Right ventricle myocardium superior (tissue), 1 donor: ENCODE results near the gene NEMF. TPM values are rescaled to one million over a fixed set of nuclear protein-coding genes. Genes with fewer than 3 reads are reported as not detected.
"Not testable (repeated sequence)": the region's sequence is repeated elsewhere in the genome, so short reads cannot be mapped to it uniquely, and the experiment has no call there.

Experiments used
- ATAC-seq: fragments of 200-7000 bp; cut with Tn5 transposase; one replicate; pipeline ENCODE4 v1.9.1; 2020; ENCODE audit warnings: mild to moderate bottlenecking; ENCODE audit not compliant: poor library complexity
- DNase-seq: peaks from one replicate; pipeline ENCODE4 v3.0.0-alpha.2; 2020
- intact Hi-C: fragments of 100-400 bp; cut with DNase I; formaldehyde crosslinking; loops from one replicate; pipeline ENCODE4 v1.11.2; 2022
- total RNA-seq: library from RNA; stranded (reverse); fragmentation: NEBNext Ultra II Directional; extraction: Animal tissue kit (Norgen Biotek cat#: 25700); gene quantifications from one replicate; pipeline ENCODE4 v1.2.1, GENCODE V29; 2021
- donor health status: DM: no; HTN: yes; CAD: no; lungs with severe emphysema.

The NEMF gene
- total RNA-seq, 1 donor from 2014 or later = 44.5 TPM

- intact Hi-C loops = loop anchor here (1.0 kb wide), 1 partner anchor 134 kb away; no protein-coding TSS in a partner anchor
- peak; percentile 46 for ATAC-seq
- peak; percentile 76 for DNase-seq
These were observed 84.1 kb downstream of the NEMF start for GRCh38 chr14:49768301-49769121.

- intact Hi-C loops = loop anchor here (1.0 kb wide), 1 partner anchor 133 kb away; no protein-coding TSS in a partner anchor
- DNase-seq = peak; percentile 94
- ATAC-seq = peak; percentile 97
These were observed 84.9 kb downstream of the NEMF start, which contains the start of gene KLHDC2 for GRCh38 chr14:49767571-49768300. Gene KLHDC2 (plus strand): TSS chr14:49768153. CDS start chr14:49768469, 316 bp downstream.

- DNase-seq (no peak), ATAC-seq (no peak)
- intact Hi-C loops = no loop called here
These were observed 85.4 kb downstream of the NEMF start for GRCh38 chr14:49767270-49767570.

DNA sequence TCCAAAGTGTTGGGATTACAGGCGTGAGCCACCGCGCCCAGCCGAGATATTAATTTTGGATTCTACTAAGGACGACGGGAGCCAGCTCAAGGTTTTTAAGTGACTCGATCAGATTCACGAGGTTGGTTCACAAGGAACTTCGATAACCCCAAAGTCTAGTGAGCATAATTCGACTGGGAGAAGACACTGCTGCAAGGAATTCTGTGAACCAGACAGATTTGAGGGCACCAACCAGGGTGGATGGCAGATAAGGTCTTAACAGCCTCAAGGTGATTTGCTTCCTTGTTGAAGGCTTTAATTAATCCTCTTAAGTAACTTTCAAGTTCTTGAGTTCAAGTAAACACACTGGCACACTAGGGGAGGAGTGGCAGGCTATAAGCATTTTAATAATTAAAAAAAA, 85.7 kb downstream of the NEMF start:
- DNase-seq = no peak
- intact Hi-C loops = no loop called here
- no peak for ATAC-seq

- ATAC-seq = no peak
- DNase-seq = no peak
- intact Hi-C loops = no loop called here
These were observed 90.6 kb downstream of the NEMF start for GRCh38 chr14:49761839-49762551.

DNA sequence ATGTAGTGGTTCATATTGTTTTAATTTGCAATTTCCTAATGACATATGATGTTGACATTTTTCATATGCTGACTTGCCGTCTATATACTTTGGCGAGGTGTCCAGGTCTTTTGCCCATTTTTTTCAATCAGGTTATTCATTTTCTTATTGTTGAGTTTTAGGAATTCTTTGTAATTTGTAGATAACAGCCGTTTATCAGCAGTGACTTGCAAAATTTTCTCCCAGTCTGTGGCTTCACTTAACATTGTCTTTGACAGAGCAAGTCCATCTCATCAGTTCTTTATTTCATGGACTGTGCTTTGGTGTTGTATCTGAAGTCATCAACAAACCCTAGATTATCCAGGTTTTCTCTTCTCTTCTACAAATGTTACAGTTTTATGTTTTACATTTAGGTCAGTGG, 97.2 kb downstream of the NEMF start:
- no peak for ATAC-seq
- intact Hi-C loops = no loop called here
- DNase-seq = no peak

DNA sequence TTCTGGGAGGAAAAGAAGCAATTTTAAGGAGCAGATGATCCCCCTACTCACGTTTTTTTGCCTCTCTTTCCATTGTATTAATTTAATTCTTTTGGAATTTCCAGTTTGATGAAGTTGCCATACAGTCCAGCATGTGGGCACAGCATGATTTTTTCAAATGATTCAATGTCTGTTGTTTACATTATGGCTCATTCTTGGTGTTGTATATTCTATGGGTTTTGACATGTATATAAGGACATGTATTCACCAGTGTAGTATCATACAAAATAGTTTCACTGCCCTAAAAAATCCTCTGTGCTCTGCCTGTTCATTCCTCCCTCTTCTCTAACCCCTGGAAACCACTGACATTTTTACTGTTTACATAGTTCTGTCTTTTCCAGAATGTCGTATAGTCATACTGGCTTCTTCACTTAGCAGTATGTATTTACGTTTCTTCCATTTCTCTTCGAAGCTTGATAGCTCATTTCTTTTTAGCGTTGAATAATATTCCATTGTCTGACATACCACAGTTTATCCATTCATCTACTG, 98.0 kb downstream of the NEMF start:
- intact Hi-C loops = no loop called here
- DNase-seq (no peak), ATAC-seq (no peak)

DNA sequence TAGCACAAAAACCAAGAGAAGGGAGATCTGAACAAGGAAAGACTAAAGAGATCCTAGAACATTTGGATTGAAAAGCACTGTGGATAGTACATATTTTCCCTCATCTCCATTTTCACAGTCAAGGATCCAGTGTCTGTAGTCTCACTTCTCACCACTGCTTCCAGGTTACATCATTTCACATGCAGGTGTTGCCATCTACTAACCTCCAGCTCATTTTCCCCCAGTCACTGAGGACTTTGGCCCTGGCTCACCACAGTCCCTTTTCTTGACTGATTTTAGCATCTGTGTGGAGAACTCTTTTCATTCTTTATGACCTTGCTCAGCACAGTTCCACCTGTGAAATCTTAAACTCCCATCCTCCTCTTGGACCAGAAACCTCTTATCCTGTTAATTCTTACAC, 106.1 kb downstream of the NEMF start:
- intact Hi-C loops, DNase-seq, ATAC-seq: not testable (repeated sequence)

DNA sequence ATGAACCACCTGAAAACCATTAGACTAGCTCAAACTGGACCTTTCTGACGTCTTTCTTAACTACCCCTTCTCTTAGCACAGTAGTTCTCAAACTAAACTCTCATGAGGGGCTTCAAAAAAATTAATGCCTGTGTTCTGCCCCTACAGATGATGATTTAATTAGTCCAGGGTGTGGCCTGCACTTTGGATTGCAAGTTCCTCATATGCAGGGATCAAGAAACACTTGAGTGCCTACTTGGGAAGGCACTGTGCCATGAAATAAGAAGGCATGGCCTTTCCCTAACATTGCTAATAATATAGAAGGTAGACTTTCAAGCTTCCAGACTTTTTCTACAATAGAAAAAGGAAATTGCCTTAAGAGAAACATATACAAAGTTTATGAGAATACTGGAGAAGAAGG, 107.4 kb downstream of the NEMF start:
- intact Hi-C loops = no loop called here
- no peak for DNase-seq
- ATAC-seq = no peak

GRCh38 chr14:49735669-49736068, 116.9 kb downstream of the NEMF start:
- not testable (repeated sequence) for DNase-seq

DNA sequence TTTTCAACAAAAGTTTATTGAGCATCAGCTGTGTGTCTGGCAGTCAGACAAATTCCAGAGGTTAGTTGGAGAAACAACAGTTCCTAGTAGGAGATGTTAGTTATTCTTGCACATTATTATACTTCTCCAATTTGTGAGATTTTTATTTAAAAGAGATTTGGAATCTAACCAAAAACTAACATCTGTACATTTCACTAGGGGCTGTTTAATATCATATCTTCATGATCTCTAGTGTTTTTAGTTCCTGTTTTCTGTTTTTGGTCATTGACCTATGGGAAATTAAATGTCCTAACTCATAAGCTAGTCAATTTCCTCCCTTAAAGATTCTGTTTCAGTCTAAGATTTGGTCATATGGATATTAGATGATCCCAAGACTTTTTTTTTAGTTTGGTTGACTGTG, 118.8 kb downstream of the NEMF start:
- intact Hi-C loops = no loop called here
- no peak for ATAC-seq
- DNase-seq = no peak

More at GRCh38 chr14:49735669-49736068, 116.9 kb downstream of the NEMF start:
- ATAC-seq, intact Hi-C loops: not testable (repeated sequence)

DNA sequence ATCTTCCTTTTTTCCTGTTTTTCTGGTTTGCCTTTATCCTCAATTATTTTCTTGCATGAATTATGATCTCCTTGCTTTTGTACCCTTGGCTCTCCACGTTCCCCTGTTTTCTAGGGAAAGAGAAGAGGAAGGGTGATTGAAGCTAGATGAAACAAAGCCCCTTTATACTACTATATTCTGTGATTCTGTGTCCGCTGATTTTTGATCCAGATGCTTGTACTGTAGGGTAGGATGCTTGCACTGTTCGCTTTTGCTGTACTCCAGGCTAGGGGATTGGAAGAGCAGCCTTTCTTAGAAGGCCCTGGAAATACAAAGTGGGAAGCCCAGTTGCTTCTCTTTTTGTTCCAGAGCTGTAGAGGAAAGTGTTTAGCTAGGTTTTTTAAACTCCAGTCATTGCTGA, 119.7 kb downstream of the NEMF start:
- intact Hi-C loops = no loop called here
- ATAC-seq (no peak), DNase-seq (no peak)

Other genes starting within 250 kb of the NEMF start
- gene RPL36AL, start 232.2 kb downstream of the NEMF start, total RNA-seq = 112 TPM
- gene MGAT2, start 232.0 kb downstream of the NEMF start, total RNA-seq = 9.4 TPM
- gene DNAAF2, start 217.5 kb downstream of the NEMF start, total RNA-seq = 6.1 TPM
- 0.38 TPM for gene POLE2, start 164.6 kb downstream of the NEMF start, total RNA-seq
- 5.9 TPM for gene KLHDC1, start 159.7 kb downstream of the NEMF start, total RNA-seq
- gene KLHDC2, start 84.6 kb downstream of the NEMF start, total RNA-seq = 89.3 TPM
- 23.8 TPM for gene ARF6, start 40.3 kb upstream of the NEMF start, total RNA-seq